Astrocyte of the spinal cord (primary cell): ENCODE data around the gene TOMM20.

Experiments
- DNase-seq: peaks from one replicate; pipeline ENCODE4 v3.0.0; 2011; ENCODE audit warnings: low read depth, low spot score
- H3K4me3 ChIP-seq: 2 replicates; pipeline ENCODE4 v1.5.1; 2011; ENCODE audit warnings: low read depth, mild to moderate bottlenecking, low read length, moderate library complexity
- CTCF ChIP-seq: IDR thresholded peaks from 2 replicates; pipeline ENCODE4 v1.5.1; 2012; ENCODE audit warnings: low read depth, mild to moderate bottlenecking, low read length, inconsistent platforms
- in situ Hi-C: cut with HindIII; loops from 2 replicates; pipeline ENCODE4 v1.10.0; 2017; ENCODE audit warnings: low sequenced_read_pairs

Gene TOMM20

DNA sequence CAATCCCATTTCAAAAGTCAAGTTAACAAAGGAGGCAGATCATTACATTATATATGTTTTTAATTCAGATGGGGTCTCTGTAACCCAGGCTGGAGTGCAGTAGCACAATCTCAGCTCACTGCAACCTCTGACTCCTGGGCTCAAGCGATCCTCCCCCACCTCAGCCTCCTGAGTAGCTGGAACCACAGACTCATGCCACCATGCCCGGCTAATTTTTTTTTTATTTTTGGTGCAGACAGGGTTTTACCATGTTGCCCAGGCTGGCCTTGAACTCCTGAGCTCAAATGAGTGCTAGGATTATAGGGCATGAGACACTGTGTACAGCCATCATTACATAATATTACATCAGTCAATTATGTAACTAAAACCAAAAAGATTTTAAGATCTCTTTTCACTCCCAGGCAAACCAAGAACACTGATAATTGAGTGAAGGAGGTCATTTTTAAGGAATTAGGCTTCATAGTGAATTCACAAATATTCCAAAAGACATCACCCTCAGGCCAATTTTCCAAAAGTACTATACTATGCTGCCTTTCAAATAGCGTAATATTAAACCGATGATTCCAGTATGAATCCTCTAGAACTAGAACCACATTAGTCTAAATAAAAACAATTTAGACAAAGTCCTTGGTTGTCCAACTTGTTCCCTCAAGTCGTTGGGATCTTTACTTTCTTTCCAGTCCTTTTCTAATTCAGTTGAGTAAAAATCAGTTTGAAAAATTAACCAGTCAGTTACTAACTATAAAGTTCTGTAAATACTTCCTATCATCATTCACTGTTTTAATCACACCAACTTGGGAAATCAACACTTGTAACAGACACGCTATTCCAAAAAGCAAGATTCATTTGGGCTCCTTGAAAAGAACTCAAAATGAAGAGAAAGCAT lies 16.1 kb downstream of the TOMM20 start:
- in situ Hi-C loops: no loop called here
- no peak for TF ChIP-seq CTCF
- DNase-seq: no peak
- no peak overlapping the region for H3K4me3 ChIP-seq

DNA sequence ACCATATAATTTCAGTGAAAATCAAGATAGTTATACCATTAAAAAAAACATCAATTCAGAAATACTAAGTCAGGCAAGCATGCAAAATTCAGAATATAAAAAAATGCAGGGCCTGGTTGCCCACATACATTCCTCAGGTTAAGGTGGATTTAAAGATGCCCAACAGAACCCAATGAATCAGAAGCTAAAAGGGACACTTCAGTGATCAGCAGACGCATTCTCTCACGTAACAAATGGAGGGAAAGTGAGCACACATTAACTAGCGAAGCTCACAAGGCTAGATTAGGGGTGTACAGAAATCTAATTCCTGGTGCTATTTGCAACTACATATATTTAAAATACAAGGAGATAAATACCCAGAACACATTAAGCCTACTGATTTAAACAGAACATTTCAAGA lies 17.5 kb downstream of the TOMM20 start:
- DNase-seq: no peak
- in situ Hi-C loops: no loop called here
- no peak overlapping the region for H3K4me3 ChIP-seq
- no peak for TF ChIP-seq CTCF

DNA sequence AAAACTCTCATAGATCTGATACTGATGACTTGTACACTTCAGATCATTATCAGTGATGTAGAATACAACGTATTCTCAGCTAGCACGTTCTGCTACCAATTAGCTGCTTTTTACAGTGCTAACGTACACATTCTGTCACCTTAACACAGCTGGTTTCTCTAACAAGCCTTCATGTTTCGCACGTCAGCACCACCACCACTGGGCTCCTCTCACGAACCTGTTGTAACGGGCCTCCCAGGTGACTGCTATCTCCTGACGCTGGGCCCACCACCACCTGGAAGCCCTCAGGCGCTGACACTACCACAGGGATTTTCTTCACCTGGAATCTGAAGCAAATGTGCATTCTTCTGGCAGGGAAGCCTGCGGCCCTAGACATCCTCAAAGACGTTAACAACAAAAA lies 19.8 kb downstream of the TOMM20 start:
- no peak for TF ChIP-seq CTCF
- in situ Hi-C loops: no loop called here
- H3K4me3 ChIP-seq: no peak overlapping the region

DNA sequence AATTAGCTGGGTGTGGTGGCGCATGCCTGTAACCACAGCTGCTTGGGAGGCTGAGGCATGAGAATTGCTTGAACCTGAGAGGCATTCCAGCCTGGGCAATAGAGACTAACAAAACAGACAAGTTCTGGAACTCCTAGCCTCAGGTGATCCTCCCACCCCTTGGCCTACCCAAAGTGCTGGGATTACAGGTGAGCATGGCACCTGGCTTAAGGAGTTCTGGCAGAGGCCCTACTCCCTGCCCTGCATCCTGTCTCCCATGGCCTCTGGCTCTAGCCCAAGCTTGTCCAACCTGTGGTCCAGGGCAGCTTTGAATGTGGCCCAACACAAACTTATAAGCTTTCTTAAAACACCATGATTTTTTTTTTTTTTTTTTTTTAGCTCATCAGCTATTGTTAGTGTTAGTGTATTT lies 20.4 kb downstream of the TOMM20 start:
- no peak overlapping the region for H3K4me3 ChIP-seq
- in situ Hi-C loops: no loop called here
- no peak for DNase-seq
- TF ChIP-seq CTCF: no peak

More for the DNA sequence above, 19.8 kb downstream of the TOMM20 start:
- DNase-seq: no peak

- TF ChIP-seq CTCF: no peak
- no peak overlapping the region for H3K4me3 ChIP-seq
- no peak for DNase-seq
- in situ Hi-C loops: no loop called here
These were observed 21.1 kb downstream of the TOMM20 start for GRCh38 chr1:235107368-235108184.

- H3K4me3 ChIP-seq: no peak overlapping the region
- in situ Hi-C loops: no loop called here
- TF ChIP-seq CTCF: no peak
- DNase-seq: no peak
These were observed 22.2 kb downstream of the TOMM20 start for GRCh38 chr1:235106457-235106856.
